Ecto neural progenitor cell (in vitro differentiated cells): ENCODE data around the gene PEAR1.

ENCODE experiments used
- DNase-seq: peaks from one replicate; pipeline ENCODE4 v3.0.0-alpha.2; 2018; ENCODE audit warnings: low spot score

Gene PEAR1

DNA sequence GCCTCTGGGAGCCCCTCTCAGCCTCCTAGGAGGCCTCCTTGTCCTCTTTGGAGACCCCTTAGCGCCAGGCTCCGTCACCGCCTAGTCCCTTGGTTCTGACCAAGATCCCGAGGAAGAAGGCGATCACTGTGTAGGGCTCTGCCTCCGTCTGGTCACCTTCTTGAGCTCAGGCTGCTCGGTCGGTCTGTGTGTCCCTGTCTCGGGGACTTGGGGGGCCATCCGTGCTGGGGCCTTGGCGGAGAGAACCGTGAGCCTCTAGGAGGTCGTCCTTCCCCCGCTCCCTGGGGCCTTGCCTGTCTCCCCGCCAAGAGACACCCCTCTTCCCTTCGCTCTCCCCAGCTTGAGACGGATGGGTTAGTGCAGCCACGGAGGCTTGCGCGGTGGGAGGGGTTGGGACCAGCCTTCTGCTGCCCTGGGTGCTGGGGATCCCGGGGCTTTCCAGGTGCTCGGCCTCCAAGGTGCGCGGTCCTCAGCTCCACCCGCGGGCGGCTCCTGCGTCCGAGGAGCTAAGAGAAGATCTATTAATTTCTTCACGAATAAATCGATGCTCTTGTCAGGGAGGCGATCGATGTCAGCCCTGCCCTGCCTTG is 33.9 kb upstream of the PEAR1 start:
- DNase-seq = peak; percentile 66

DNA sequence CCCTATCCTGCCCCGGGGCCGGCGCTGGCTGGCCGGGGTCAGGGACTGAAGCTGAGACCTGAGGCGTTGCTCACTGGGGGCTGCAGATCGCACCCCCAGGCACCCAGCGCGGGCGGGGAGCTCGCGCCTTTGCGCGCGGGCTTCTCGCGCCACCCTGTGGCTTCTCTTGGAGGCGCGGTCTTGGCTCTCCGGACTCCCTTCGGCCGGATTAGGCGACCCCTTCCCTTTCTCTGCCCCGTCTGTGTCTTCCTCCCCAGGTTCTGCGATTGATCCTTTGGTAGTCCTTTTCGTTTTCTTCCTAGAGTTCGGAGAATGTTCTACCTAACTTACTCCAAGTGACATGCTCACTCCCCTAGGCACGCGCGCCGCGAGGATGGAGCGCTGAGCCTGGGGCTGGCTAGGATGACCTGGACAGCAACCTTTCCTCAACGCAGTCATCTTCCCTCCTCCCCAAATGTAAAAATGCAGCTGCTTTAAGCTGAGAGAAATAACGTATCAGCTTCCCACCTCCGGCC is 33.3 kb upstream of the PEAR1 start:
- peak; percentile 85 for DNase-seq

DNA sequence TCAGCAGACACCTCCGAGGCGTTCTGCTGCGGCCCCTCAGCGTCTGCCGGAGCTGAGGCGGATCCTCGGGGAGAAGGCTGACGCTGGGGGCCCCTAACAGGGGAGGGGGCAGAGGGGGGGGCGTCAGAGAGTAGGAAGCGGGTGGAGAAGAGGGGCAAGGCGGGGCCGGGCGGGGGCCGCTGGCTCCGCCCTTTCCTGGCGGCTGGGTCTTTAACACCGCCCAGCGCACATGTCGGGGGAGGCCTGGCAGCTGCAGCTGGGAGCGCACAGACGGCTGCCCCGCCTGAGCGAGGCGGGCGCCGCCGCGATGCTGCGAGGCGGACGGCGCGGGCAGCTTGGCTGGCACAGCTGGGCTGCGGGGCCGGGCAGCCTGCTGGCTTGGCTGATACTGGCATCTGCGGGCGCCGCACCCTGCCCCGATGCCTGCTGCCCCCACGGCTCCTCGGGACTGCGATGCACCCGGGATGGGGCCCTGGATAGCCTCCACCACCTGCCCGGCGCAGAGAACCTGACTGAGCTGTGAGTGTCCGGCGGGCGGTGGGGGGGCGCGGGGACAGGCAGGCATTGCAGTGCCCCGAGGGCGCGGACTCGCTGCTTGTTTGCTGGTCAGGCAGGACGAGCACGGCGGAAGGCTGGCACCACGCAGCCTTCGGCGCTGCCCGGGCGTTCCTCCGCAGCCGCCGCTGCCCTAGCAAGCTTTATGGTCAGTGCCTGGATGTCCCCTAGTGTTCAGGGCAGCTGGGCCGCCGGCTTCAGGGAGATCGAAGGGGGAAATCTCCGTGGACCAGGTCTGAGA is 32.7 kb upstream of the PEAR1 start, which contains the start of gene NTRK1:
TSS of gene NTRK1 (plus strand) at position 238 of the 796 bp plus-strand sequence. CDS start at position 308, 70 bp downstream.
- peak; percentile 71 for DNase-seq

DNA sequence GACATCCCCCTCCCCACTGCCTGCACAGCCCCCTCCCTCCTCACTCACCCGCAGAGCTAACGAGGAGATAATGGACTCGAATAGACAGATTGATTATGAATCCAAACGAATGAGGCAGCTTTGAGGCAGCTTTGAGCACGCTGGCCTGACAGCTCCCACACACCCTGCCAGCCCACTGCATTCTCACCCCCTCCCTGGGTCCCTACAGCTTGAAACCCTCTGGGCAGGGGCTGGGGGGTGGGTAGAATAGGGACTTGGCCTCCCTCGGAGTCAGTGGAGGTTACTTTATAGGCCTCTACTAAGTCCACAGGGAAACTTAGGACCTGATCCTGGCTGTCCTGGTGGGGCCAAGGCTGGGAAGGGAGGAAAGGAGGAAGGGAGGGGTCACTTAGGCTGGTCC is 30.9 kb upstream of the PEAR1 start:
- DNase-seq = no peak

DNA sequence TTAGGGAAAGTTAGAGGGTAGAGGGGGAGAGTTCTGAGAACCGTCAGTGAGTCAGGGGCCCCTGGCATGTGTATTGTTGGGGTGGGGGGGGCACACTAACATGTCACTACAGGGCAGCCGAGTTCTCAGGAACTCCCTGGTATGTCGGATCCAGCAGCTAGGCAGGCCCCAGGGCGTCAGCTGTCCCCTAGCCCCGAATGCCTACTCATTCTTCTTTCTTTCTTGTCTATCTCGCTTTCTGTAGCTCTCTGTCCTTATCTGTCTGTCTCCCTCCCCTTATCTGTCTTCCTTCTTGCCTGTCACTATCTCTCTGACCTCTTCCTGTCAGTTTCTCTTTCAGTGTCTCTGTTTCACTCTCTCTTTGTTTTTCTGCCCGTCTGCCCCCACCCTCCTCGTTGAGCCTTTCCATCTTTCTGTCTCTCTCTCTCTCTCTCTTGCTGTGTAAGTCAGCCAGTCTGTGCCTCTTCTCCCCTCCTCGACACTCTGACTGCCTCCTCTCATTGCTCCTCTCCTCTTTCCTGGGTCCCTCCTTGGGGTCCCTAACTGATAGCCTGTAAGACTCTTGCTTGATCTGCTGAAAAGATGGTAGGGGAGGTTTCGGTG is 30.4 kb upstream of the PEAR1 start:
- no peak for DNase-seq

DNA sequence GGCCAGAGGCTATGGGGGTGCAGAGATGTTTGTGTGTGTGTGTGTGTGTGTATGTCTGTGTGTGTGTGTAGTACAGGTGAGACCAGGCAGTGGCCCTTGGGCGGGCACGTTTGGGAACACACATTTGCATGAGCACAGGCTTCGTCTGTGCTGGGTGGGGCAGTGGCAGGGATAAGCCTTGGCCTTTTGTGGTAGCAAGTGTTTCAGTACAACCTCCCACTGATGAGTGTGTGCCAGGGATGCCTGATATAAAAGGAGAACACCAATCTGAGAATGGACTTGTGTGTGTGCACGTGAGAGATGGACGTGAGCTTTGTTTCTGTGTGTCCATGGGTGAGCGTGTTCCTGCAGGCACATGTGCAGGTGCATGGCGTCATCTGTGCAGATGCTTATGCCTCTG is 29.9 kb upstream of the PEAR1 start:
- DNase-seq = no peak

DNA sequence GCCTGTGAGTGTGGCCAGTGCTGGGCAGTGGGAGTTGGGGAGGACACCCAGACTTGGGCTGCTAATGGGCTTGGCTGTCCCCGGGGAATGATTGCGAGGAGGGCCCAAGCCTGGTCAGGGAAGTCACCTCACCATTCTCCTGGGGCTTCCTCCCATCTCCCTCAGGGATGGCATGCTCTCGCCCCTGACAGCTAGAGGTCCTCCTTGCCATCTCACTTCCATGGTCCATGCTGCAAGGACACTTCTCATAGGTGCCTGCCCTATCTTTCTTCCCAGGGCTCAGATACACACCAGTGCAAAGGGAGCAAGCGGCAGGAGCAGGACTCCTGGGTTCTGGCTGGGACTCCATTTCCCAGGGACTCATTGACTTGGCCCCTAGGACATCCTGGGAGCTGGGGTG is 28.7 kb upstream of the PEAR1 start:
- DNase-seq = no peak

DNA sequence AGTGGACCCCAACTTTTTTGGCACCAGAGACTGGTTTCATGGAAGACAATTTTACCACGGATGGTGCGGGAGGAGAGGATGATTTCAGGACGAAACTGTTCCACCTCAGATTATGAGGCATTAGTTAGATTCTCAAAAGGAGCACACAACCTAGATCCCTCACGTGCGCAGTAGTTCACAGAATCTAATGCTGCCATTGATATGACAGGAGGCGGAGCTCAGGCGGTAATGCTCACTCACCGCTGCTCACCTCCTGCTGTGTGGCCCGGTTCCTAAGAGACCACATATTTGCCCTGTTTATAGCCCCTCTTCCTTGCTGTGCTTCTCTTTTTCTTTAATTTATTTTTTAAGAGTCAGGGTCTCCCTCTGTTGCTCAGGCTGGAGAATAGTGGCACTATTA is 28.3 kb upstream of the PEAR1 start:
- DNase-seq = no peak

DNA sequence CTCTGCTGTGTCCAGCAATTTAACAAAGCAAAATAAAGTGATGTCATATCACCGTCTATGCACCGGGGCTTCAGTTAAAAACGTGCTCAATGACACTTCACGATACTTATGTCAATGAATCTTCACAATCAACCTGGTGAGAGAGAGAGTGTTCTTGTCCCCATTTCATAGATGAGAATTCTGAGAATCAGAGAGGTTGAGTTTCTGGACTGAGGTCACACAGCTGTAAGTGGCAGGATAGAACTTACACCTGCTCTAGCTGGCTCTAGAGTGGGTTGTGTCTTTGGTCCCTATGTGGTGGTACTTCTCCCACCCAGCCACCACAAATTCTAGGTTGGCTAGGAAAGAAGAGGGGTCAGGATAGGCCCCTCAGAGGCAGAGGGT is 27.7 kb upstream of the PEAR1 start:
- no peak for DNase-seq

DNA sequence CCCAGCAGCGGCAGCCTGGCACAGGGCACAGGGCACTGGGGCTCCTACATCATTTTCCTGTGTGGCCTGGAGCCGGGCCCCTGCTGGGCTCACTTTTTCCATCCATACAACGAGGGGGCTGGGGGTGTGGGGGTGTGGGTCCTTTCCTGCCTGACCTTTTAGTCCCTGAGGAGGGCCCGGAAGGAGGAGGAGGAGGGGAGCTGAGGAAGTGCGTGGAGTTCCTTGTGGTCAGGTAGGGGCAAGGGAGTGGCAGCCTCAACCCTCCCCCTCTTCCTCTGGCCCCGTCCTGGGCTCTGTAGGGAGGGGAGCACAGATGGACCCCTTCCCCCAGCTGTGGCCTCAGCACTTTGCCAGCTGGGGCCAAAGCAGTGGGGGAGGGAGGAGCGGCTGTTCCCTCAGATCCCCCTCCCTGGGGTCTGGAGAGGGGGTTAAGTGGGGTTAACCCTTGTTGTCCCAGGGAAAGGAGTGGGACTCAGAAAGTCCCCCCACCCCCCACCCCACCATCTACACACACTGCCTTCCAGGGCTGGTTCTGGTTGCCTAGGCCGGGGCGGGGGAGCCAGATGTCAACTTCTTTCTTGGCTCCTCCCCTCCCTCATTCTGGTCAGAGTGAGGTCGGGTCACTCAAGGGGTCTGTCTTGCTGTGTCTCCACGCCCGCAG is 27.1 kb upstream of the PEAR1 start:
- no peak for DNase-seq

DNA sequence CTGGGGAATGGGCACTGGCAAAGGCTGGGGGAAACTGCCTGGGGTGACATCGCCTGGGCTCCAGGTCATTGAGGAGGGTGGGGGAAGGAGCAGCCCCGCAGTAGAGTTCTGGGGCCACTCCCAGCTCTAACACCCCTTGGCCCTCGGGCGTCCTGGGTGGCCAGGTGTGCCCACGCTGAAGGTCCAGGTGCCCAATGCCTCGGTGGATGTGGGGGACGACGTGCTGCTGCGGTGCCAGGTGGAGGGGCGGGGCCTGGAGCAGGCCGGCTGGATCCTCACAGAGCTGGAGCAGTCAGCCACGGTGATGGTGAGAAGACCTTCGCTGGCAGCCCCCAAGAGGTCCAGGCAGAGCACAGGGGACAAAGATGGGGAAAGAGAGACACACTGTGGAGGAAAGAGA is 25.2 kb upstream of the PEAR1 start:
- no peak for DNase-seq

DNA sequence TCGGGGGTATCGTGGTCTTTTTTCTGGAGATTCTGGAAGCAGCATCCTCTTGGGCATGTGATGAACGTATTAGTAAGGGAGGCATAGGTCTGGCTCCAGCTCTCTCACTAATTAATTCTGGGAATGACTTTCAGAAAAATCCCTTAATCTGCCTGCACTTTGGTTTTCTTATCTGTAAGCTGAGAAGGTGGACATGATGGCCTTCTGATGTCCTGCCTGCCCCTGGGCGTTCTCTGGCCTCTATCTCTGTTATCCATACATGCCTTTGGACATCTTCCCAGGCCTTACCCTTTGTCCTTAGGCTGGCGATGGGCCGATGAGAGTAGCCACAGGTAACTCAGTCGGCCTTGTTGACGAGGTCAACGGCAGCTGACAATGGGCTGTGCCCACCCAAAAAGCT is 24.1 kb upstream of the PEAR1 start:
- no peak for DNase-seq

DNA sequence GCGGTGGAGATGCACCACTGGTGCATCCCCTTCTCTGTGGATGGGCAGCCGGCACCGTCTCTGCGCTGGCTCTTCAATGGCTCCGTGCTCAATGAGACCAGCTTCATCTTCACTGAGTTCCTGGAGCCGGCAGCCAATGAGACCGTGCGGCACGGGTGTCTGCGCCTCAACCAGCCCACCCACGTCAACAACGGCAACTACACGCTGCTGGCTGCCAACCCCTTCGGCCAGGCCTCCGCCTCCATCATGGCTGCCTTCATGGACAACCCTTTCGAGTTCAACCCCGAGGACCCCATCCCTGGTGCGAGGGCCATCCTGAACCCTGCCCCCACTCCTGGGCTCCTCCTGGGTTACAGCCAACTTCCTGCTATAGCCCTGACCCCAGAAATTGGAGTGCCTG is 19.9 kb upstream of the PEAR1 start:
- no peak for DNase-seq

DNA sequence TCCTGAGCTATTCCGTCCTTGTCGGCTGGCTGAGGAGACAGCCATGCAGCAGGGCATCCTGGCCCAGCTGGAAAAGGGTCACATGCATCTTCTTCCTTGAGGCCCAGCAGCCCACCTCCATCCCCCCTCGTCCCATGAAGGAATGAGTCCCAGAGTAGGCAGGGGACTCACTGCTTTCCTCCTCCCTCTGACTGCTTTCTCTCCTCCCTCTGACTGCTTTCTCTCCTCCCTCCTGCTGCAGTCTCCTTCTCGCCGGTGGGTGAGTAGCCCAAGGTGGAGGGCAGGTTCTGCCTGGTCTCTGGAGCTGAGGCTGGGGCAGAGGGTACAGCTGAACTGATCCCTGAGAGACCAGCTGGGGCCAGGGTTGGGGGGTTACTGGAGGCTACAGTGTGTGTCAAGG is 19.4 kb upstream of the PEAR1 start:
- DNase-seq = no peak

DNA sequence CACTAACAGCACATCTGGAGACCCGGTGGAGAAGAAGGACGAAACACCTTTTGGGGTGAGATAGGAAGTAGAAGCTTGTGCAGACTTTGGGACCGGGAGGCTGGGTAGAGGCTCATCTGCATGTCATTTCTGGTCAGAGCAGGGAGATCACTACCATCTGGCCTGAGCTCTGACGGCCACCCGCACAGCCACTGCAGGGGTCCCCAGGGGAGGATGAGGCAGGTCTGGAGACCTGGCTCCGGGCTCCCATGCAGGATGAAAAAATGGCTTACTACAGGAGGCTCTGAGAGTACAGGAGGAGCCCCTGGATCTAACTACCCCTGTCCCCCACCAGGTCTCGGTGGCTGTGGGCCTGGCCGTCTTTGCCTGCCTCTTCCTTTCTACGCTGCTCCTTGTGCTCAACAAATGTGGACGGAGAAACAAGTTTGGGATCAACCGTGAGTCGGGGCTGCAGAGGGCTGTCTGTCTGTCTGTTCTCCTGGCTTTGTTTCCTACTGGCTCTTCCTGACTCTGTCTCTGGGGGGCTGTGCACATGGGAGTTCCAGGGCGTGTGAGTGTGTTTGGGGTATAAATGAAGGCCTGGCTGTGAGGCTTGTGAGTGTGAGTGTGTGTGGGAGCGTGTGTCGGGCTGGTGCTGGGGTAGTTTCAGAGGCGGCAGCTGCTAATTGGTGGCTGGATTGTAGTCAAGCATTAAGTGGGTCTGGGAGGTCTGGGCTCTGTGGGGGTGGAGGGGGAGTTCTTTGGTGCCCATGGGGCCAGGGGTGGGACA is 18.8 kb upstream of the PEAR1 start:
- DNase-seq = no peak

DNA sequence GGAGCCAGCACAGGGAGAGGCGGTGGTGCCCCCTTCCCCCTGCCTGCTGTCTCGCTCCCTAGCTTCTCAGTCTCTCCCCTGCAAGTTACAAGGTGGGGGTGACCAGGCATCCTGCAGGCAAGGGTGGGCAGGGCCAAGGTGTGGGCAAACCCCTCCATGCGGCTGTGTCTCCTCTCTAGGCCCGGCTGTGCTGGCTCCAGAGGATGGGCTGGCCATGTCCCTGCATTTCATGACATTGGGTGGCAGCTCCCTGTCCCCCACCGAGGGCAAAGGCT is 18.2 kb upstream of the PEAR1 start:
- DNase-seq = no peak

DNA sequence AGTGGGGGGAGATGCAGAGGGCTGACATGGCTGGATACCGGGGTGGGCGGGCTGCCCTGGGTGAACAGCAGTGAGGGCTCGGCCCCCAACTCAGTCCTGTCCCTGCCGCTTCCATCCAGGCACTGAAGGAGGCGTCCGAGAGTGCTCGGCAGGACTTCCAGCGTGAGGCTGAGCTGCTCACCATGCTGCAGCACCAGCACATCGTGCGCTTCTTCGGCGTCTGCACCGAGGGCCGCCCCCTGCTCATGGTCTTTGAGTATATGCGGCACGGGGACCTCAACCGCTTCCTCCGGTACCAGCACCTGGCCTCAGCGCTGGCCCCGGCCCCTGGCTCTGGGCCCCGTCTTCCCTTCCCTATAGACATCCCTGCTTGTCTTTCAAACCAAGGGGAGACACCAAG is 17.2 kb upstream of the PEAR1 start:
- peak; percentile 80 for DNase-seq

DNA sequence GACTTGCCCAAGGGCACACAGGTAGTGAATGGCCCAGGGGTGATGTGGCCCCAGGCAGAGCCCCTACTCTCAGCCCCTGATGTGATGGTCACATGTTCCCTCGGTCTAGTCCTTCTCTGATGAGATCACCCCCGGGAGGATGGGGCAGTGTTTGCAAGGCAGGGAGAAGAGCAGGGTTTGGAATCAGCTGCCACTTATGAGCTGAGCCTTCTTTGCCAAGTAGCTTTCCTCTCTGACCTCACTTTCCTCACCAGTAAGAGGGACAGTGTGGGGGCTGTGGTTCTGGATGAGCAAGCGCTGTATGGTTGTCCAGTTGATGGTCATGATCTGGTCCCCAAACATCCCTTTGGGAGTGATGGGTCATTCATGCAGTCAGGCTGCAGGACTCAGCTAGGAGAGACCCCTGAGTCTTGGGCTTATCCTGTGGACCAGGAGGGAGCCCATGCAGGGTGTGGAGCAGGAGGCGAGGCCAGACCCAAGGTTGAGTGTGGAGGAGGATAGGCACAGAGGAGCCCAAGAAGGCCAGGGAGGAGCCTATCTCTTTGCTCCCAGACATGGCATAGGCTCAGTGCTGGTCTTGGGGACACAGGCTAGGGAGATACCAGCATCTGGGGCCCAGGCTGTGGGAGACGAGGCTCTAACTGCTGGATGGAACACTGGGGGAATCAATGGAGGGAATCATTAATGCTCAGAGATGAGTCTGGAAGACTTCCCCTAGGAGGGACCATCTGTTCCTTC is 15.9 kb upstream of the PEAR1 start:
- DNase-seq = no peak

DNA sequence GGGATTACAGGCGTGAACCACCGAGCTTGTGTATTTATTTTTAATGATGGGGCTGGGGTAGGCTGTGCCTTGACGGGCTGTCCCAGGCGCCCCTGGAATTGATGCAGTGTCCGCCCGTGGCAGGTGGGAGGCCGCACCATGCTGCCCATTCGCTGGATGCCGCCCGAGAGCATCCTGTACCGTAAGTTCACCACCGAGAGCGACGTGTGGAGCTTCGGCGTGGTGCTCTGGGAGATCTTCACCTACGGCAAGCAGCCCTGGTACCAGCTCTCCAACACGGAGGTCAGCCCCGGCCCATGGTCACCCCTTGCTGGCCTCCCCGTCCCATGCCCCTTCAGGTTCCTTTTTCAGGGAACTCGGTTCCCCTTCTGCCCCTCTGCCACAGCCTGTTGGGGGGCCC is 13.6 kb upstream of the PEAR1 start:
- DNase-seq = no peak

DNA sequence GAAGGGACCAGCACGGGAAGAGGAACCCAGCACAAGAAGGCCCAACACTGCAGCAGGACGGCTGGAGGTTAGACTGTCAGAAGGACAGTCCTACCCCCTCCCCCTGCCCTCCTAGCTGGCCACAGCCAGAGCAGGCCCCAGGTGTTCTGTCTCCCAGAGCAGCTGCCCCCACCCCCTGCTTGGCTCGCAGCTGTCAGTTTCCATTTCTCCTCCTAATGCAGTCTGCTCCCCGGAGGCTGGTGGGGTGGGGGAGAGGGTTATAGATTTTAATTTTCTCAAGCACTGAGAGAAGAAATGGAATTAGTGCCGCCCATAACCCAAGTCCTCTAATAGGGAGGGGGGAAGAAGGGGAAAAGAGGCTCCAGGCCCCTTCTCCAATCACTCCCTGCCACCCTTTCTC is 13.0 kb upstream of the PEAR1 start:
- DNase-seq = no peak

DNA sequence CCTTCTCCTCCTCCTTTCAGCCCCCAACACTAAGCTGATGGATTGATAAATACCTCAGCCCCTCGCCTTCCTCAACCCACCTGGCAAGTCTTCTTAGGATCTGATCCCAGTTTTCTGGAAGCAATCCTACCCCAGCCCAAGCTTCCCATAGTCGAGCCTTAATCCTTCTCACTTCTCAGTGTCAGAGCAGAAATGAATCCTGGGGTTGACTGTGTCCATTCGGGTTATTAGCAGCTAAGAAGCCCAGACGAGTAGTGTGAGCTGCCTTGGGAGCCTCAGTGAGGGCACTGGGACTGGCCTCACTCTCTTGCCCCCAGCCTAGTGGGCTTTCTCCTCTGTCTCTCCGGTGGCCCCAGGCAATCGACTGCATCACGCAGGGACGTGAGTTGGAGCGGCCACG is 12.4 kb upstream of the PEAR1 start:
- DNase-seq = no peak

DNA sequence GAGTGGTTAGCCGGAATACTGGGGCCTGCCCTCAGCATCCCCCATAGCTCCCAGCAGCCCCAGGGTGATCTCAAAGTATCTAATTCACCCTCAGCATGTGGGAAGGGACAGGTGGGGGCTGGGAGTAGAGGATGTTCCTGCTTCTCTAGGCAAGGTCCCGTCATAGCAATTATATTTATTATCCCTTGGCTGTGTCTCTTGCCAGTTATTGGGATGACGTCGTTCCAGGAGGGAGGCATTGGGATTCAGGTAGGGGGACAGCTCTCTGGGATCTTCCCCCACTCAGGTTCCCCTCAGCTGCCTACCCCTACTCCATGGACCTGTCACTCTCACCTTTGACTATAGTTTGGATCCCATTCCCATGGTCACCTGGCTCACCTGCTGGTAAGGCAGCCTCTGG is 11.9 kb upstream of the PEAR1 start:
- DNase-seq = no peak
